Myometrial cell (primary cell): ENCODE measurements around the gene MRTO4. TPM values are rescaled to one million over a fixed set of nuclear protein-coding genes. Genes with fewer than 3 reads are reported as not detected.

ENCODE experiments used
- total RNA-seq: library from RNA; depleted of rRNA; stranded (reverse); fragments of >200 nt; gene quantifications from 2 replicates; pipeline ENCODE4 v1.2.3, GENCODE V29; 2015

The MRTO4 gene
- 58.1 and 58.8 TPM in 2 replicates for total RNA-seq

DNA sequence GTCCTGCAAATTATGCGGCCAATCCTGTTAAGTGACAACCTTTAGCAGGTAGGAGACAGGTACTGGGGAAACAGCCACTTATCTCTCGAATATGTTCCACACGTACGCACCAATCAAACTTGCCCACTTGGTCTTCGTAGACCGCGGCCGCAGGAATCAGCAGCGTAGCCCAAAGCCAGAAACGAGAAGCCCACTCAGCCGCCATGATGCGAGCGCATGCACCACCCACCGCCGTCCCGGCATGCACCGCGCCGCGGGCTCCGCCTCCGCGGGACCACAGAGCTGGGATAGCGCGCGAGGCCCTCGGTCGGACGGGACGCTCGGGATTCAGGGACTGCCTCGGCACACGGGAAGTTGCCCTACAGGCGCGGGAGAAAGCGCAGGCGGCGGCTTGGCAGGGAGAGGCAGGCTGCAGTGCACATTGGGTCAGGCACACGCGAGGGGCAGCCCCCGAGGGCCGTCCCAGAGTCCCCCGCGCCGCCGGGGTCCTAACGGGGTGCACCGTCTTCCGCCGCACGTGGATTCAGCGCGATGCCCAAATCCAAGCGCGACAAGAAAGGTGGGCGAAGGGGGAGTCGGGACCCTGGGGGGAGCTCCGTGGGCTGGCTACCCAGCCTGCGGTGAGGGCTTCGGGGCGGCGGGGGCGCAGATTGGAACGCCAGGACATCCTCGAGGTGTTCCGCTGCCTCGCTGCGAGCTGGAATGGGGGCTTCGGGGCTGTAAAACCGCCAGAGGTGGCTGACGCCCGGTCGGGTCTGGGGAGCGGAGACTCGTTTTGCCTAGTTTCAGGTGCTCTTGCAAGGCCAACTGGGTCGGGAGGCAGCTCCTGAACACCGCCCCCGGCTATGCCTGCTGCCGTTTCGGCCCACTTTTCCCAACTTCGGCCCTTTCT, at the start of gene MRTO4, which contains the start of gene EMC1:
TSS of gene MRTO4 (plus strand) at position 501 of the 892 bp plus-strand sequence. CDS start at position 532, 31 bp downstream.
TSS of gene EMC1 (minus strand) at position 220 of the 892 bp plus-strand sequence. CDS start at position 205, 15 bp downstream.

DNA sequence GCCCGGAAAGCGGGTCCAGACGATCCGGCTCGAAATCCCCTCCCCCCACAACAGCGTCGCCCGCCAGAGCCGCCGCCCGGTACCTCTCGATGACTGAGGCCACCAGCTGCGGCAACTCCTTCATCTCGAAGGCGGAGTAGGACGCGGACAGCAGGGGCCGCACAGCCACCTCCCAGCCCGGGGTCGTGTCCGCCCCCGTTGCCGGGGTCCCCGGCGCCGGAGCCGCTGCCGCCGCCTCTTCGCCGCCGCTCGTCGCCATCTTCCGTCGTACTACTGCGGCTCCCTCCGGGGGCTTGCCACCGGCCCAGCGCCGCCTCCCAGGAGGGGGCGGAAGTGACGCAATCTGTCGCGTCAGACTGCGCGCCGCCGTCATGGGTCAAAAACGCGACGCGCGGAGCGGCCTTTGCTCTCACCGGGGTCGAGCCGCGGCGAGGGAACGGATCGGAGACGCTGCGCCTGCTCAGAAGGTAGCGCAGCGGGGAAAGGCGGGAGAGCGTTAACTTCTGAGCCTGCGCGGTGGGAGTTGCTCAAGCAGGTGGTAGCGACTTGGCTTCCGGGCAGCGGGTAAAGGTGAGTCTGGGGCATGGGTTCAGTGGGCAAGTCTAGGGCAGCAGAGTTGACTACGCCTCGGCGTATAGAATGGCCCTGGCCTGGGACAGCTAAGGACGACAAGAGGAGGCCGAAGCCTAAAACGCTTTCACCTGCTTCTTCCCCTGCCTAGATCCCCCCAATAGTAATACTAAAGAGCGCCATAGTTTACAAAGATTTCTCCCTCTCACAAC, 41.4 kb upstream of the MRTO4 start, which contains the start of gene UBR4:
TSS of gene UBR4 (minus strand) at position 277 of the 782 bp plus-strand sequence. CDS start at position 259, 18 bp downstream.

DNA sequence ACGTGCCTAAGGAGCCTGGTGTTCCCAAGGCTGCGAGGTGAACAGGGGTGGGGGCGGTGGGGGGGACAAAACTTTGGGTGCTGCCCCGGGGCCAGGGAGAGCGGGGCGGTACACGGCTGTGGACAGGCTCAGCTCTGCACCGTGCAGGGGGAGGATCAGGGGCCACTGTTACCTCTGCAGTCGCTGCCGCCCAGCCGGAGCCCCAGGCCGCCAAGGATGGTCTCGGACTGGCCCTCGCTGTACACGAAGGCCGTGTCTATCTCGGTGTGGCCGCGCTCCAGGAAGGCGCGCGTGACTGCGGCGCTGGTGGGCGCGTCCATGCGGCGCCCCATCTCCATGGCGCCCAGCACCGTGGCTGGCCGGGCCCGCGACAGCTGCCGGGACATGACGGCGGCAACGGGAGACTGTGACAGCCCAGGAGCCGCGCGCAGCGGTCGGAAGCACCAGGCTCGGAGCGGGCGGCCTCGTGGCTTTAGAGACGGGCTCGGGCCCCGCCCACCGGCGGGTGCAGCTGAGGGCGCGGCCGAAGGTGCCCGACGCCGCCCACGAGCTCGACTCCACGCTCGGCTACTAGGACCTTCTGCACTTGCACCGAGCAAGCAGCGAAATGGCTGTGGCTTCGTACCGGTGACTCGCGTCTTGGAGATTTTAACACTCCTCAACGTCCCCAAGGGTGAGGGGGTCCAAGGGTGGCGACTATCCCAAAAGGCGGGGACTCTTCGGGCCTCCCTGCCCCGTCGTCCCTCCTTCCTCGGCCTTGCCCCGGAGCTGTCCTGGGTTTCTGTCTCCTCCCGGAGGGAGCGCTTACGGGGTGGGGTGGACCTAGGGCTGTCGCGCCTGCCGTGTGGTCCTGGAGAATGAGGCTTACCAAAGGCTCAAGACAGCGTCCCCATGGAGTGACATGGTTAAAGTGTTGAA, 37.0 kb downstream of the MRTO4 start, which contains the start of gene AKR7A3:
TSS of gene AKR7A3 (minus strand) at position 447 of the 918 bp plus-strand sequence. CDS start at position 386, 61 bp downstream.

Other genes starting within 250 kb of the MRTO4 start
- gene UBR4, start 41.5 kb upstream of the MRTO4 start, total RNA-seq: 56.5 and 73.5 TPM in 2 replicates
- gene EMC1, start 281 bp upstream of the MRTO4 start, total RNA-seq: 95.2 and 100 TPM in 2 replicates
- 0.86 and 0.89 TPM in 2 replicates for gene AKR7A3, start 37.0 kb downstream of the MRTO4 start, total RNA-seq
- 160 and 188 TPM in 2 replicates for gene AKR7A2, start 60.3 kb downstream of the MRTO4 start, total RNA-seq
- gene SLC66A1, start 60.5 kb downstream of the MRTO4 start, total RNA-seq: 19.0 and 25.2 TPM in 2 replicates
- gene CAPZB, start 233.7 kb downstream of the MRTO4 start, total RNA-seq: 91.4 and 154 TPM in 2 replicates